MM.1S (cell line): ENCODE measurements around the gene TTC22.

Experiments
- CTCF ChIP-seq: fragments of 300-600 bp; sonication (generic); IDR thresholded peaks from 2 replicates; pipeline ENCODE4 v1.5.1; 2016; ENCODE audit warnings: antibody characterized with exemption, low read length, mixed read lengths
- EZH2phosphoT487 ChIP-seq: fragments of 300-600 bp; sonication (generic); IDR thresholded peaks from 2 replicates; pipeline ENCODE4 v1.6.1; 2018; ENCODE audit warnings: antibody characterized with exemption, low read length

- TF ChIP-seq CTCF (no peak), EZH2phosphoT487 (no peak)
Measured at GRCh38 chr1:54818461-54819194, 17.5 kb upstream of the TTC22 start.
